Suprapubic skin (tissue), 4 donors: ENCODE data around the gene SCFD1. TPM values are rescaled to one million over a fixed set of nuclear protein-coding genes. Genes with fewer than 3 reads are reported as not detected.
"Not testable (repeated sequence)": the region's sequence is repeated elsewhere in the genome, so short reads cannot be mapped to it uniquely, and the experiment has no call there.

Experiments
- DNase-seq, 2 donors: peaks; one replicate each; pipeline ENCODE4 v3.0.0-alpha.2; 2019; ENCODE audit warnings: low spot score in 2 of 2
- H3K27ac ChIP-seq: fragments of 200-600 bp; sonication (generic); one replicate; pipeline ENCODE4 v1.5.1; 2019
- H3K27me3 ChIP-seq: fragments of 200-600 bp; sonication (generic); one replicate; pipeline ENCODE4 v1.5.1; 2019
- H3K36me3 ChIP-seq: fragments of 200-600 bp; sonication (generic); one replicate; pipeline ENCODE4 v1.5.1; 2019
- H3K4me1 ChIP-seq: fragments of 200-600 bp; sonication (generic); one replicate; pipeline ENCODE4 v1.5.1; 2019
- H3K4me3 ChIP-seq: fragments of 200-600 bp; sonication (generic); one replicate; pipeline ENCODE4 v1.5.1; 2019; ENCODE audit warnings: mild to moderate bottlenecking
- H3K9me3 ChIP-seq: fragments of 200-600 bp; sonication (generic); one replicate; pipeline ENCODE4 v1.5.1; 2019
- CTCF ChIP-seq, 2 donors: fragments of 200-600 bp in 1 of 2; fragments of 450-650 bp in 1 of 2; sonication (generic) in 1 of 2; IDR thresholded peaks; one replicate each; pipeline ENCODE4 v1.5.1; 2016 to 2019; ENCODE audit warnings: antibody characterized with exemption in 2 of 2, mild to moderate bottlenecking in 1 of 2, moderate library complexity in 1 of 2
- EP300 ChIP-seq: sonication (generic); formaldehyde crosslinking; IDR thresholded peaks from one replicate; pipeline ENCODE4 v1.6.1; 2017; ENCODE audit warnings: antibody characterized with exemption
- POLR2A ChIP-seq, 2 donors: fragments of 450-650 bp; IDR thresholded peaks; one replicate each; pipeline ENCODE4 v1.6.1; 2017; ENCODE audit warnings: antibody characterized with exemption in 2 of 2, mild to moderate bottlenecking in 2 of 2, moderate library complexity in 2 of 2
- POLR2AphosphoS5 ChIP-seq, 3 donors: sonication (generic); formaldehyde crosslinking; IDR thresholded peaks; one replicate each; pipeline ENCODE4 v1.6.1; 2017; ENCODE audit warnings: antibody characterized with exemption in 3 of 3
- WGBS: methylation state at CpG from one replicate; pipeline ENCODE4 v1.1.5; 2018; 5-methylcytosine and 5-hydroxymethylcytosine counted together
- total RNA-seq, 4 donors: library from RNA; depleted of rRNA; stranded (reverse); fragments of >200 nt; gene quantifications; one replicate each; pipeline ENCODE4 v1.1.0, GENCODE V29; 2016

Gene SCFD1
- total RNA-seq, 4 donors from 2014 or later = 26.4 to 84.2 (median 49.9) TPM

GRCh38 chr14:30680036-30680435 is 57.9 kb downstream of the SCFD1 start:
- TF ChIP-seq POLR2AphosphoS5 (IDR thresholded peaks at IDR 0.05) (no peak), EP300 (no peak), POLR2A (IDR thresholded peaks at IDR 0.05) (no peak), CTCF (IDR thresholded peaks at IDR 0.05) (no peak)
- Histone ChIP-seq H3K4me1 (no peaks in the 10 kb centered on the region), H3K36me3 (peaks cover 39% of the 10 kb centered on the region), H3K27ac (no peak overlapping the region), H3K9me3 (no peaks in the 10 kb centered on the region), H3K4me3 (no peak overlapping the region), H3K27me3 (no peaks in the 10 kb centered on the region)
- no peak for DNase-seq

- DNase-seq, H3K4me1 ChIP-seq, H3K27ac ChIP-seq, H3K4me3 ChIP-seq, H3K27me3 ChIP-seq, H3K9me3 ChIP-seq: not testable (repeated sequence)
- H3K36me3 ChIP-seq = peaks cover 32% of the 10 kb centered on the region
- WGBS = 99% methylated on average over 5 of the region's 5 CpGs
Observed at GRCh38 chr14:30680776-30681175, 58.7 kb downstream of the SCFD1 start.

GRCh38 chr14:30681752-30682355 is 59.7 kb downstream of the SCFD1 start:
- Histone ChIP-seq H3K36me3 (peaks cover 25% of the 10 kb centered on the region), H3K9me3 (no peaks in the 10 kb centered on the region), H3K4me1 (no peaks in the 10 kb centered on the region), H3K4me3 (no peak overlapping the region), H3K27ac (no peak overlapping the region), H3K27me3 (no peaks in the 10 kb centered on the region)
- no peak for DNase-seq
- TF ChIP-seq POLR2AphosphoS5 (IDR thresholded peaks at IDR 0.05) (no peak), CTCF (IDR thresholded peaks at IDR 0.05) (no peak), POLR2A (IDR thresholded peaks at IDR 0.05) (no peak), EP300 (no peak)
- WGBS = 82% methylated on average over 2 of the region's 2 CpGs

- Histone ChIP-seq H3K4me3 (peak overlapping the region; percentile 31), H3K36me3 (peaks cover 16% of the 10 kb centered on the region)
- not testable (repeated sequence) for DNase-seq, H3K27ac ChIP-seq, H3K27me3 ChIP-seq, H3K4me1 ChIP-seq, H3K9me3 ChIP-seq
- peak in 1 of 2 donors; percentile 33 for TF ChIP-seq CTCF (IDR thresholded peaks at IDR 0.05)
- WGBS = 71% methylated on average over 11 of the region's 28 CpGs
Observed at GRCh38 chr14:30690487-30691355, 68.6 kb downstream of the SCFD1 start.

GRCh38 chr14:30691751-30692398 is 69.8 kb downstream of the SCFD1 start:
- Histone ChIP-seq H3K4me3 (no peak overlapping the region), H3K27ac (no peak overlapping the region), H3K9me3 (no peaks in the 10 kb centered on the region), H3K4me1 (no peaks in the 10 kb centered on the region), H3K27me3 (no peaks in the 10 kb centered on the region), H3K36me3 (peaks cover 19% of the 10 kb centered on the region)
- no peak for DNase-seq
- WGBS = 97% methylated on average over 5 of the region's 5 CpGs
- TF ChIP-seq CTCF (IDR thresholded peaks at IDR 0.05) (no peak), POLR2AphosphoS5 (IDR thresholded peaks at IDR 0.05) (no peak), POLR2A (IDR thresholded peaks at IDR 0.05) (no peak), EP300 (no peak)
